Right atrium auricular region (tissue), 2 donors: Measurements from ENCODE around the gene PSMA6. TPM values are rescaled to one million over a fixed set of nuclear protein-coding genes. Genes with fewer than 3 reads are reported as not detected.

Experiments
- DNase-seq: peaks from one replicate; pipeline ENCODE4 v3.0.0-alpha.2; 2019; ENCODE audit warnings: low spot score
- H3K27ac ChIP-seq, 2 donors: fragments of 200-600 bp; sonication (generic); 1 replicate in 1 of 2; 2 replicates in 1 of 2; pipeline ENCODE4 v1.5.1; 2016 to 2019
- H3K27me3 ChIP-seq, 2 donors: fragments of 200-600 bp; sonication (generic); one replicate each; pipeline versions ENCODE4 v1.5.1 to v1.6.0; 2017 to 2019
- H3K36me3 ChIP-seq: fragments of 200-600 bp; sonication (generic); one replicate; pipeline ENCODE4 v1.5.1; 2016
- H3K4me1 ChIP-seq, 2 donors: fragments of 200-600 bp; sonication (generic); one replicate each; pipeline versions ENCODE4 v1.5.1 to v1.6.0; 2017 to 2019
- H3K4me3 ChIP-seq, 2 donors: fragments of 200-600 bp; sonication (generic); 1 replicate in 1 of 2; 2 replicates in 1 of 2; pipeline ENCODE4 v1.5.1; 2017 to 2019; ENCODE audit warnings: mild to moderate bottlenecking in 1 of 2, moderate library complexity in 1 of 2
- H3K9me3 ChIP-seq, 2 donors: fragments of 200-600 bp; sonication (generic); one replicate each; pipeline ENCODE4 v1.5.1; 2019
- CTCF ChIP-seq, 2 donors: fragments of 200-600 bp; sonication (generic); IDR thresholded peaks; one replicate each; pipeline ENCODE4 v1.5.1; 2019; ENCODE audit warnings: antibody characterized with exemption in 2 of 2
- total RNA-seq, 2 donors: library from RNA; depleted of rRNA; stranded (reverse); fragments of >200 nt; gene quantifications; one replicate each; pipeline ENCODE4 v1.1.0, GENCODE V29; 2016

Gene PSMA6
- 100 to 1,000 TPM; 143 to 191 TPM for total RNA-seq

GRCh38 chr14:35292051-35292769 lies at the start of gene PSMA6:
PSMA6 (plus strand) TSS chr14:35292382; CDS start chr14:35292477, 95 bp downstream.
- Histone ChIP-seq H3K36me3 (no peaks in the 10 kb centered on the region), H3K27ac (peak within 1 kb of the TSS; percentile 88 to 91), H3K9me3 (no peaks in the 10 kb centered on the region), H3K4me3 (peak within 1 kb of the TSS; percentile 71 to 76), H3K27me3 (no peaks in the 10 kb centered on the region), H3K4me1 (peaks cover 0 to 51% of the 10 kb centered on the region in 2 donors)
- TF ChIP-seq CTCF (IDR thresholded peaks at IDR 0.05), result no peak
- DNase-seq, result peak; percentile 99

GRCh38 chr14:35242599-35243311 lies 49.4 kb upstream of the PSMA6 start:
- Histone ChIP-seq H3K4me3 (no peak overlapping the region), H3K4me1 (no peaks in the 10 kb centered on the region), H3K9me3 (no peaks in the 10 kb centered on the region), H3K27ac (no peak overlapping the region), H3K36me3 (no peaks in the 10 kb centered on the region), H3K27me3 (no peaks in the 10 kb centered on the region)
- TF ChIP-seq CTCF (IDR thresholded peaks at IDR 0.05), result no peak
- DNase-seq, result no peak

GRCh38 chr14:35243956-35244355 lies 48.2 kb upstream of the PSMA6 start:
- Histone ChIP-seq H3K4me1 (no peaks in the 10 kb centered on the region), H3K4me3 (no peak overlapping the region), H3K36me3 (no peaks in the 10 kb centered on the region), H3K27ac (no peak overlapping the region), H3K9me3 (no peaks in the 10 kb centered on the region), H3K27me3 (no peaks in the 10 kb centered on the region)
- no peak for TF ChIP-seq CTCF (IDR thresholded peaks at IDR 0.05)
- DNase-seq, result no peak

GRCh38 chr14:35244542-35244941 lies 47.6 kb upstream of the PSMA6 start:
- no peak overlapping the region for H3K27ac ChIP-seq
- no peak overlapping the region for H3K4me3 ChIP-seq
- no peak for DNase-seq
- no peaks in the 10 kb centered on the region for H3K9me3 ChIP-seq
- no peaks in the 10 kb centered on the region for H3K4me1 ChIP-seq
- H3K36me3 ChIP-seq, result no peaks in the 10 kb centered on the region
- TF ChIP-seq CTCF (IDR thresholded peaks at IDR 0.05), result no peak
- no peaks in the 10 kb centered on the region for H3K27me3 ChIP-seq

- H3K4me1 ChIP-seq, result no peaks in the 10 kb centered on the region
These were observed 47.1 kb upstream of the PSMA6 start for GRCh38 chr14:35245051-35245450.

More at GRCh38 chr14:35245051-35245450, 47.1 kb upstream of the PSMA6 start:
- TF ChIP-seq CTCF (IDR thresholded peaks at IDR 0.05), result no peak
- Histone ChIP-seq H3K9me3 (no peaks in the 10 kb centered on the region), H3K27ac (no peak overlapping the region), H3K36me3 (no peaks in the 10 kb centered on the region), H3K4me3 (no peak overlapping the region), H3K27me3 (no peaks in the 10 kb centered on the region)
- DNase-seq, result no peak
